ENCODE measurements around the gene MFSD11.
A peak's percentile ranks its signal among the peaks of the same experiment; 100 is the strongest.
"Not testable (repeated sequence)": the region's sequence is repeated elsewhere in the genome, so short reads cannot be mapped to it uniquely, and the experiment has no call there.

The MFSD11 gene

DNA sequence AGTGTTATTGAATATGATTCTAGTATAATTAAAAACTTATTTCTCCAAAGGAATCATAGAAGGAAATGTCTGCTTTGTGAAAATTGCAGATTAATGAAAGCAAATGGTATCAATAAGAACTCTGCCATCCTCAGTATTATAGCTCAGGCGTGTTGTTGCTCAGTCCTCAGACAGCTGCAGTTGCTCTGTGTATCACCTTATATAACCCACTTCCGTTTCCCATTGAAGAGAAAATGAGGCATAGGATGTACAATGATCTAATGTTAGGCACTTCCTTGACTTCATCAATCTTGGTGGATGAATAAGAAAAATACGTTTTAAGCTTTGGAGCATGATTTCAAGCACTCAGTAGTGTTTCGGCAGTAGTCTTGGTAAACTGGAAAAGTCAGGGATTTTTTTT is 14.1 kb downstream of the MFSD11 start:
- DNase-seq: no peak

DNA sequence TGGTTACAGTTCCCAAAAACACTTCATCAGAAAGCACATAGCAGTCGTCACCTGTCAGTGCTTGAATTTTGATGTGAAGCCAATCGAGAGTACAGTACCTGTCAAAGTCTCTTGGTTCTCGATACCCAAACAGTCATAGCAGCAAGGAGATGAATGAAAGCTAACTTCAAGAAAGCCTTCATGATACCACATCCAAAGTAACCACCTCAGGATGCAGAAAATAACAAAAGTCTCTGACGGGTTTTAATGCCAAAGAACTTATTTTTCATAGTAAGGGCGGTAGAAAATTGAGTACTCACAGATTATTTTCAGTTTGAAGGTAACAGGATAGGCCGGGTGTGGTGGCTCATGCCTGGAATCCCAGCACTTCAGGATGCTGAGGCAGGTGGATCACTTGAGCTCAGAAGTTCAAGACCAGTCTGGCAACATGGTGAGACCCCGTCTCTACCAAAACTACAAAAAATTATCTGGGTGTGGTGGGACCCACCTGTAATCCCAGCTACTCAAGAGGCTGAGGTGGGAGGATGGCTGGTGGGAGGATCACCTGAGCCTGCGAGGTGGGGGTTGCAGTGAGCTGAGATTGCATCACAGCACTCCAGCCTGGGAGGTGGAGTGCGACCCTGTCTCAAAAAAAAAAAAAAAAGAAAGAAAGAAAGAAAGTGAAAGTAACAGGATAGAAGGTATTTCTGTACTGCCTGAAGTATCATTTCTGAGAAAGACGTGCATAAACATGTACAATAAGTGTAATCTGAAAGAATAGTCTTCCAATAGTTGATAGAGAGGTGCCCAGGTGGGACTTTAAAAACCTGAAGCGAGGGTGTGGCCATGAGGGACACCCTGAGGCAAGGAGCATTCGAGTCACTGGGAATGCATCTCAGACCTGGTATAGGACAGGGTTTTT is 15.4 kb downstream of the MFSD11 start:
- no peak for DNase-seq

DNA sequence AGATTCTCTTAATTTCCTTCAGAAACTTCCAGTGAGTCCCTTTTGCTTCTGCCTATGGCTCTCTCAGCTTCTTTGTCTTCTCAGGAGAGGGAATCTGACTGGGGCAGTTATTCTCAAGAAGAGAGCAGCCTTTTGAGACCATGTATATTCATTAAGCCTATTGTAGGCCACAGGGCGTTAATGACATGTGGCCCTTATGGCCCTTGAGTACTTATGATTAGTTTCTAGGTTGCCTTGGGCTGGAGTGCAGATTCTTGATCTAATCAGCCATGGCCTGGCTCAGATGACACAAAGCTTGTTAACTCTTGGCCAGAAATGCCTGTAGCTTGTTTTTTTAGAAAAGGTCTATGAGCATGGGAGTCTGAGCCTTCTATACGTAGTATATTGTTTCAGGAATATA is 17.4 kb downstream of the MFSD11 start:
- DNase-seq: no peak

DNA sequence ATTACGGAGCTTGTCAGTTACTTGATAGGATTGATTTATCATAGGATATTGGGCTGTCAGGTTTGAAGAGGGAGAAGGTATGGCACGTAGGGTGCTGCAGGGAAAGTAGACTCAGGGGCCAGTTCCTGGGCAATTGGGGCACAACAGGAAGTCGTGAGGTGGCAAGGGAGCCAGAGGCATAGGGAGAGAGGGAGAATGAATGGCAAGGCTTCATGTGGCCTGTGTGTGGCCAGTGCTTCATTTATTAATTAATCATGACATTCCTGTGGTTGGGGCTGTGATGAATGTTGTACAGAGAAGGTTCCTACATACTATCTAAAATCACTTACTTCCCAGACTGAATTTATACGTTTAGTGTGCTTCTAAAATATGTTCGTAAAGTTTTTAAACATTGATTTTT is 19.3 kb downstream of the MFSD11 start:
- DNase-seq: no peak

DNA sequence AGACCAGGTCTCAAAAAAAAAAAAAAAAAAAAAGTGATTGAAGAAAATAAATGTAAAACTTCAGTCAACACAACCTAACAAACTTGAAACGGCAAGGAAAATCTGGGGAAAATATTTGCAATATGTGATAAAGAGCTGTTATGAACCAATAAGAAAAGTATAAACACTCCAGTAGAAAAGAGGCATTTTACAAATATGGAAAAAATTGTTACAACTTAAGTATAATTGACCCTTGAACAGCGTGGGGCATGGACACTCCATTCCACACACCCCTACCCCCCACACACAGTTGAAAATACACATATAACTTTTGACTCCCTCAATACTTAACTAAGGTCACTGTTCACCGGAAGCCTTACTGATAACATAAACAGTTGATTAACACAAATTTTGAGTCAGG is 20.7 kb downstream of the MFSD11 start:
- no peak for DNase-seq

DNA sequence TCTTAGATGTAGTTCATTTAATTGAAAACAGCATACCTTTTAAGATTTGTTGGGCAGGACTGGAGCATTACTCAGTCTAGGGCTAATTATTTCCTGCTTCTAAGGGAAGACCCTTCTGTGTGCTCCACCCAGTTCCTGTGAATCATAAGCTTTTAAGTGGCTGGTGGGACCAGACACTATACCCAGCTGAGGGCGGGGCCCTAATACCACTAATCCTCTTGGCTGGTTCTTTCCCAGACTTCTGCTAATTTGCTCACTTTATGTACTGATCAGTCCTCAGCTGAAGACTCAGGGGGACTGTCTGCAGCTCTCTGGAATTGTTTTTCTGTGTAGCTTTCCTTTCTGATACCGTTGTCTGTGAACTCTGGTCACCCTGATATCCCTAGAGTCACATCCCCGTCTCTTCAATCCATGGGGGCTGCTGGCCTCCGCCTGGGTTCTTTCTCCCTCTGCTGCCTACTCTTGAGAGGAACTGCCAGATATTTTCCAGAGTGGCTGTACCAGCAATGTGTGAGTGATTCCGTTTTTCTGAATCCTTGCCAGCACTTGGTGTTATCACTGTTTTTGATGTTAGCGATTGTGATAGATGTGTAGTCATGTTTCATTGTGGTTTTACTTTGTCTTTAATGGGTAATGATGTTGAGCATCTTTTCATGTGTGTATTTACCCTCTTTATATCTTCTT is 35.1 kb downstream of the MFSD11 start:
- peak; percentile 60 for DNase-seq

DNA sequence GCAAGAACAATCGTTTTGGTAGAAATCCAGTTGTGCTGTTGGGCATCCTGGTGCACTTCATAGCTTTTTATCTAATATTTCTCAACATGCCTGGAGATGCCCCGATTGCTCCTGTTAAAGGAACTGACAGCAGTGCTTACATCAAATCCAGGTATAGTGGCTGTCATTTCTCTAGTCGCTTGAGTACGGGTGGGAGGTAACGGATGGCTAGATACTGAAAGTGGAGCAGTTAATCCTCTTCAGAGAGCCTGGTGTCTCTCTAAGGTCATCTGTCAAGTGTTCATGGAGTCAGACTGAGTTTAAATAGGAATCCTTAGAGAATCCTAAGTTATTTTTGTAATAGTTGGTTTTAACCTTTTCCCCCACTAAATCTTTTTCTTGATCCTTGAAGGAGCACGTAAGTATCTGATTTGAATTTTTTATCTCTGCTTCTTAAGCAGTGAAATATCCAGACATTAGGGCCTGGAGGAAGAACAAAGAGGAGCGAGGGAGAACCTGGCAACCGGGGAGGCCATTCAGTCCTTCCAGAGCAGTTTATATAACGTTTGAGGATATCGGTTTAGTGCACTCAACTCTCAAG is 37.2 kb downstream of the MFSD11 start:
- no peak for DNase-seq

DNA sequence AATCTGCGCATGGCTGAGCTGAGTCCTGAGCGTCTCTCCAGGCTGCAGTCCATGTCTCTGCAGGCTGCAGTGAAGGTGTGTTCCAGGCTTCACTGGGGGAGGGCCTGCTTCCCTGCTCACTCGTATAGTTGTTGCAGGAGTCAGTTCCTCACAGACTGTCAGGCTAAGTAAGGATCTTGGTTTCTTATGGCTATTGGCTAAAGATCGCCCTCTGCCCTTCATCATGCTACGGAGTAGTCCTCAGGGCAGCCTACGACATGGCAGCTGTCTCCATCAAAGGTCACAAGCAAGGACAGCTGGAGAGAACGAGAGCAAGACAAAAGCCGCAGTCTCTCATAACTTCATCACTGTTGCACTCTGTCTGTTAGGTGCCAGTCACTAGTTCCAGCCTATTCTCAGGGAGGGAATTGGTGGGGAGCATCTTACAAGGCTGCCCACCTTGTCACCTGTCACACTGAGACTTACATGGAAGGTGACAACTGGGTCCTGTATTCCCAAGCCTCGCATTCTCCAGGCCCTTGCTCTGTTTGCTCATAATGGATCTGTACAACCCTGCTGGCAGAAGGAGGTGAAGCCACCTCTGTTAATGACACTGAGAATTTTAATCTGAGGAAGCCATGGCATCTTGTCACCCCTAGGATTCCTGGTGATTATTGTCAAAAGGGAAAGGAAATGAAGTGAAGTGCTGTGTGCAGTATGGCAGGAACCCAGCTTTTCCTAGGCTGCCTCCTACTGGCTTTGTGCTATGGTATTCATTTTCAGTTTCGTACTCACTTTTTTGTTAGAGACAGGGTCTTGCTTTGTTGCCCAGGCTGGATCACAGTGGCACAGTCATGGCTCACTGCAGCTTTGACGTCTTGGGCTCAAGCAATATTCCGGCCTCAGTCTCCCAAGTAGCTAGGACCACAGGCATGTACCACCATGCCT is 43.4 kb downstream of the MFSD11 start:
- DNase-seq: no peak

DNA sequence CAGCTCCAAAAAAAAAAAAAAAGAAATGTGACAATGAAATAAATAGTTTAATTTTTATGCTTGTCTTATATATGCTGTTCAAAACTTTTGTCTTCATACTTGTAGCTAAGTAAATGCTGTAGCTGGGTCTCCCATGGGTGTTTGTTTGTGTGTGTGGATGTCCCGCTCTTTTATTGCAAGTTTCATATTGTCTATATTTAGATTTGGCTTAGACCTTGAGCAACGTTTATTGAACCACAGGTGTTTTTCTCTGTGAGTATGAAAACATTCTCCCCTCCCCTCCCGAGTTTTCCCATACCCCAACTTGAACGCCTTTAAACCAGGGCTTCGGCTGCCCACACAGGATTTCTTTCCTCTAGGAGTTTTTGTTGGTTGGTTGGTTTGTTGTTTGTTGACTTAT is 45.2 kb downstream of the MFSD11 start:
- DNase-seq: no peak

DNA sequence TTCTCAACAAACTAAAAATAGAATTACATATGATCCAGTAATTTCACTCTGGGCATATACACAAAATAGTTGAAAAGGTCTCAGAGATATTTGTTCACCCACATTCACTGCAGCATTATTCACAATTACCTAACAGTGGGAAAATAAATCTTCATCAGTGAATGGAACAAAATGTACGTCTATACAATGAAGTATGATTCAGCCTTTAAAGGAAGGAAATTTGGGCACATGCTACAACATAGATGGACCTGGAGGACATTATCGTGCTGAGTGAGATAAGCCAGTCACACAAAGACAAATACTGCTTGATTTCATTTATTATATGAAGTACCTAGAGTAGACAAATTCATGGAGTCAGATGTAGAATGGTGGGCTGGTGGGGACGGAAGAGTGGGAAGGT is 47.0 kb downstream of the MFSD11 start:
- no peak for DNase-seq

DNA sequence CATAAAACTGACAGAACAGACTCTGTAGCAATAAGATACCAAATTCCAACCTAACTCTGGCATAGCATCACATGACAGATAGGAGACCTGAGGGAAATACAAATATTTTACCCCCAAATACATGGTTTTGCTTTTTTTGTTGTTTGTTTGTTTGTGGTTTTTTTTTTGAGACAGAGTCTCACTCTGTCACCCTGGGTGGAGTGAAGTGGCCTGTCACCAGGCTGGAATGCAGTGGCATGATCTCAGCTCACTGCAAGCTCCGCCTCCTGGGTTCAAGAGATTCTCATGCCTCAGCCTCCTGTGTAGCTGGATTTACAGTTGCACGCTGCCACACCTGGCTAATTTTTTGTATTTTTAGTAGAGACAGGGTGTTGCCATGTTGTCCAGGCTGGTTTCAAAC is 49.9 kb downstream of the MFSD11 start:
- DNase-seq: not testable (repeated sequence)

DNA sequence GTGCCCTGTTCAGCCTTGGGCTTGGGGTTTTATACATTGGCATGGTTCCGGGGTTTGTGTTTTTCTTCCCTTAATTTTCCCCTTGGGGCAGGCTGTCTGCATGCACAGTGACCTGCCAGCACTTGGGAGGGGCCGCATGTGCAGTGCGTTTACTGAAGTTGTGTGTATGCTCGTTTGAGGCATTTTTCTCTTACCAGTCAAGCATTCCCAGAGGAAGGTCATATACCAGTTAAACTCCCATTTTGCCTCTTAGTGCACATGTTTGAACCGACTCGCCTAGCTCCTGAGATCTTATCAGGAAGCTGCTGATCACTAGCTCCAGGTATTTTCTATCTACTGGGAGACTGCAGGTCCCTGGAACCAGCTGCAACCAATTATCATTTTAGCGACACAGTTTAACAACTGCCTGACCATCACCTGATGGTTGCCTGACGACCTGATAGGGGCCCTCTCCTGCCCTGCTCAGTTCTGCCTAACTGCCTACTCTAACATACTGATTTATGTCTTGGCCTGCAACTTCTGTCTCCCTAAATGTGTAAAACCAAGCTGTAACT is 51.4 kb downstream of the MFSD11 start:
- no peak for DNase-seq

DNA sequence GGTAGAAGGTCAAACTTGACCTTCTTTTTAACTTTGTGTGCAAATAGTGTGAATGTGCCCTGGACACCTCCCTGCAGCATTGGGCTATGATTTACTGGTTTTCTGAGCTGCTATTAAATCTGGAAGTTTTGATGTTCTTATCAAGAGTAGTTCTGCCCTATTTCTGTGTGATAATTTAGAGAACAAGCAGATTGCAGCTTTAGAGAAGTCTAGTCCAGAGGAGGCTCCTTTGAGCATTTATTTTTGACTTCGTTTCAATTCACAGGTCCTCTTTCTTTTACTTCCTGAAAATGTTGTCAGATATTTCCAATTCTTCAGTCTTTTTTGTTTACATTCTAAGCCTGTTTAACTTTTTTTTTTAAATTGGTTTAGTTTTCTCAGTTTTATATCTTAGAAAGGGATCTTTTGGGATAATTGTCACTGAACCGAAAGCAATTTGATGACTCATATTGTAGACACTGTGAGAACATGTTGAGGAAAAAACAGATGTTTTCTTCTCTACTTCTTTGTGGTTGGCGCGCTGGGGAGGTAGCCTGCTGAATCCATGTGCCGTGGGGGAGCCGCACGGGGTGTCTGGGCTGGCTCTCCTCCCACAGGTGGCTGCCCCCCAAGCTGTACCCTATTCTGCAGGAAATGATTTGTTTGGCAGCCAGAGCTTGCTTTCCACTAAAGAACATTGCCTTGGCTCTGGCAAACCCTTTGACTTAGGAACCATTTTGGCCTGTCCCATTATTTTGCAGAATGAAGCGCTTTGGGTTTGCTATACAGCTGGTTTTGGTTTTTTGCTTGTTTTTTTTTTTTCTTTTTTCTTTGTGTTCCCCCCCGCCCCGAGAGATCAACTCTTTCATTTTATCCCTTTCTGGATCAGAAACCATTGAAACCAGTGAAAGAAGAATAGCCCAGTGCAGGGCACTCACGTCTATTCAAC is 53.4 kb downstream of the MFSD11 start:
- peak; percentile 50 for DNase-seq

DNA sequence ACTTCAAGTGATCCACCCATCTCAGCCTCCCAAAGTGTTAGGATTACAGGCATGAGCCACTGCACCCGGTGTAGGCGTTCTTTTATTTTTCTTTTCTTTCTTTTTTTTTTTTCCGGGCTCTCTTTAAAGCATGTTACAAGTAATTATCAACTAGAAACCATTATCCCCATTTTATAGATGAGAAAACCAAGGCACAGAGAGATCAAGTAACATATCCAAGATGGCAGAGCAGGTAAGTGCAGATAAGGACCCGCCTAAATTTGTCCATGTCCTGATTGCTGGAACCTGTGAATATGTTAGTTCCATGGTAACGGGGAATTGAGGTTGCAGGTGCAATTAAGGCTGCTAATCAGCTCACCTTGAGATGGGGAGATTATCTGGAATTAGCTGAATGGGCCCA is 54.4 kb downstream of the MFSD11 start:
- DNase-seq: no peak

DNA sequence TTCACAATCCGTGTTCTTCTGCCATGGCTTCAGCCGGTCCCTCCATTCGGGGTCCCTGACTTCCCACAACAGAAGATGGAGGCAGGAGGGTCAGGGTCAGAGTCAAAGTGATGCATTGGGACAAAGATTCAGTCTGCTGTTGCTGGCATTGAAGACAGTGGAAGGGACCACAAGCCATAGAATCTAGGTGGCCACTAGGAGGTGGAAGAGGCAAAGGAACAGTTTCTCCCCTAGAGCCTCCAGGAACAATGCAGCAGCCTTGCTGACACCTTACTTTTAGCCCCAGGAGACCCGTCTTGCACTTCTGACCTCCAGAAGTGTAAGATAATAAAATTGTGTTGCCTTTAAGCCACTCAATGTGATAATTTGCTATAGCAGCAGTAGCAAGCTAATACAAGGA is 55.9 kb downstream of the MFSD11 start:
- DNase-seq: no peak

DNA sequence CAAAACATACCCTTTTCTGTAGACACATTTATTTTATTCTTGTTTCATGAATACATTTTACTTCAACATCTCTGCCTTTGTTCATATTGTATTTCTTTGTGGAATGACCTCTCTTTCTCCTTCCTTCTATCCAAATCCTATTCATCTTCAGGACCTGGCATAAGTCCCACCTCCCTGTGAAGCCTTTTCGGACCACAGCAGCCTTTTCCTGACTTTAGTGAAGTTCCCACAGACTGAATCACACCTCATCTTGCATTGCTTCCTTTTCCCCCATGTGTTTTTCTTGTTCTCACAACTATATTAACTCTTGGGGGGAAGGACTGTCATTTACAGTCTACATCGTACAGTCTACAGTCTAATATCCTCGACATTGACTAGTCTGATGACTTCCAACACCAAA is 58.2 kb downstream of the MFSD11 start:
- no peak for DNase-seq

DNA sequence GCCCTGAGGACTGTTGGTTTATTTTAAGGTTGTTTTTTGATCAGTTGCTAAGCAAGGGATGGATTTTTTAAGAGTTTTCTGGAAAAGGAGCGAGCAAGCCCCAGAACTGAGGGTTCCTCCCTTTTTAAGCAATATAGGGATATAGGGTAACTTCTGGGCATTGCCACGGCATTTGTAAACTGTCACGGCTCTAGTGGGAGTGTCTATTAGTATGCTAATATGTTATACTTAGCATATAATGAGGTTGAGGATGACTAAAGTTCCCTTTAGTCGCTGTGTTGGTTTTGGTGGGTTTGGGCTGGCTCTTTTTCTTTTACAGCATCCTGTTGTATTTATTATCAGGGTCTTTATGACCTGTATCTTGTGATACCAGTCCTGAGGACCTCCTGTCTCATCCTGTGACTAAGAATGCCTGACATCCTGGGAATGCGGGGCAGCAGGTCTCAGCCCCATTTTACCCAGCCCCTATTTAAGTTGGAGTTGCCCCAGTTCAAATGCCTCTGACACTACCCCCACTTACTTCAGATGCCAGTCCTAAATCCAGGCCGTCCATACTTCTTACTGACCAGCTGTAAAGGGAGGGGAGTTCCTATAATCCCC is 59.4 kb downstream of the MFSD11 start:
- no peak for DNase-seq

DNA sequence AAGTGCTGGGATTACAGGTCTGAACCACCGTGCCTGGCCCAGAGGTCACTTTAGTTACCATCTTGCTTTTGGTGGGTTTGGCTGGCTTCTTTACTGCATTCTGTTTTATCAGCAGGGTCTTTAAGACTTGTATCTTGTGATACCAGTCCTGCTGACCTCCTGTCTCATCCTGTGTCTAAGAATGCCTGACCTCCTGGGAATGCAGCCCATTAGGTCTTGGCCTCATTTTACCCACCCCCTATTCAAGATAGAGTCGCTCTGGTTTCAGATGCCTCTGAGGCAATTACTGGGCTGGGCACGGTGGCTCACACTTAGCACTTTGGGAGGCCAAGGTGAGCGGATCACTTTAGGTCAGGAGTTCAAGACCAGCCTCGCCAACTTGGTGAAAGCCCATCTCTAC is 63.8 kb downstream of the MFSD11 start:
- DNase-seq: no peak

DNA sequence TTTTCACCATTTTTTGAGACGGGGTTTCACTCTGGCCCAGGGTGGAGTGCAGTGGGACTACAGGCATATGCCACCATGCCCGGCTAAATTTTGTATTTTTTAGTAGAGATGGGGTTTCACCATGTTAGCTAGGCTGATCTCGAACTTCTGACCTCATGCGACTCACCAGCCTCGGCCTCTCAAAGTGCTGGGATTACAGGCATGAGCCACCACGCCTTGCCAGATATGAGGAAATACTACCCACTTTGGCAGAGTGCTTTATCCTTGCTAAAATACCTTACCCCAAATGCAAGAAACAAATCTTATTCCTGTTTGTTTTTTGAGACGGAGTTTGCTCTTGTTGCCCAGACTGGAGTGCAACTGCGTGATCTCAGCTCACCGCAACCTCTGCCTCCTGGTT is 67.4 kb downstream of the MFSD11 start:
- no peak for DNase-seq

DNA sequence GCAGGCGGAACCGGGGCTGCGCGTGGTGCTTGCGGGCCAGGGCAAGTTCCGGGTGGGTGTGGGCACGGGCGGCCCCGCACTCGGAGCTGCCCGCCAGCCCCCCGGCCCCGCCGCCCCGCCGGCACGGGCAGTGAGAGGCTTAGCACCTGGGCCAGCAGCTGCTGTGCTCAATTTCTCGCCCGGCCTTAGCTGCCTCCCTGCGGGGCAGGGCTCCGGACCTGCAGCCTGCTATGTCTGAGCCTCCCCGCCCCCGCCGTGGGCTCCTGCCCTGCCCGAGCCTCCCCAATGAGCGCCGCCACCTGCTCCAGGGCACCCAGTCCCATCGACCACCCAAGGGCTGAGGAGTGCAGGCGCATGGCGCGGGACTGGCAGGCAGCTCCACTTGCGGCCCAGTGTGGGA is 68.2 kb downstream of the MFSD11 start:
- DNase-seq: not testable (repeated sequence)

DNA sequence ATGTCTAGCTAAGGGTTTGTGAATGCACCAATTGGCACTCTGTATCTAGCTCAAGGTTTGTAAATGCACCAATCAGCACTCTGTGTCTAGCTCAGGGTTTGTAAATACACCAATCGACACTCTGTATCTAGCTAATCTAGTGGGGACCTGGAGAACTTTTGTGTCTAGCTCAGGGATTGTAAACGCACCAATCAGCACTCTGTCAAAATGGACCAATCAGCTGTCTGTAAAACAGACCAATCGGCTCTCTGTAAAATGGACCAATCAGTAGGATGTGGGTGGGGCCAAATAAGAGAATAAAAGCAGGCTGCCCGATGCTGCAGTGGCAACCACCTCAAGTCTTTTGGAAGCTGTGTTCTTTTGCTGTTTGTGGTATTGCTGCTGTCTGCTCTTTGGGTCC is 68.8 kb downstream of the MFSD11 start:
- DNase-seq: not testable (repeated sequence)
